CD14-positive monocyte (primary cell): ENCODE results near the gene PODXL. TPM values are rescaled to one million over a fixed set of nuclear protein-coding genes. Genes with fewer than 3 reads are reported as not detected.

ENCODE experiments used
- DNase-seq, 3 donors: peaks; one replicate each; pipeline ENCODE4 v3.0.0-alpha.2; 2011 to 2022
- H2AFZ ChIP-seq: 2 replicates; pipeline ENCODE4 v1.6.0; 2012; ENCODE audit warnings: mild to moderate bottlenecking, low read depth, low read length, inconsistent platforms; ENCODE audit not compliant: insufficient read depth, poor library complexity, severe bottlenecking
- H3K27ac ChIP-seq, 2 donors: 1 replicate in 1 of 2; 2 replicates in 1 of 2; pipeline ENCODE4 v1.5.1; 2012 to 2013; ENCODE audit warnings: low read length in 2 of 2, control low read depth in 1 of 2, inconsistent platforms in 1 of 2, low read depth in 1 of 2, mild to moderate bottlenecking in 1 of 2
- H3K27me3 ChIP-seq, 2 donors: one replicate each; pipeline versions ENCODE4 v1.6.0 to v1.6.1; 2011 to 2013; ENCODE audit warnings: low read length in 2 of 2; ENCODE audit not compliant: control insufficient read depth in 2 of 2, insufficient read depth in 2 of 2
- H3K36me3 ChIP-seq, 2 donors: replicated peaks in 1 of 2; 1 replicate in 1 of 2; 2 replicates in 1 of 2; pipeline versions ENCODE4 v1.5.1 to v1.6.1; 2012 to 2013; ENCODE audit warnings: low read length in 2 of 2, control low read depth in 1 of 2, inconsistent platforms in 1 of 2, mild to moderate bottlenecking in 1 of 2; ENCODE audit not compliant: insufficient read depth in 2 of 2, control insufficient read depth in 1 of 2
- H3K4me1 ChIP-seq, 2 donors: 1 replicate in 1 of 2; 2 replicates in 1 of 2; pipeline versions ENCODE4 v1.5.1 to v1.6.1; 2012 to 2013; ENCODE audit warnings: low read length in 2 of 2, control low read depth in 1 of 2, inconsistent platforms in 1 of 2, mild to moderate bottlenecking in 1 of 2, moderate library complexity in 1 of 2; ENCODE audit not compliant: insufficient read depth in 2 of 2, control insufficient read depth in 1 of 2
- H3K4me2 ChIP-seq: replicated peaks from 2 replicates; pipeline ENCODE3; 2012; ENCODE audit warnings: low read length, moderate library complexity, mild to moderate bottlenecking; ENCODE audit not compliant: poor library complexity, severe bottlenecking; ENCODE audit errors: extremely low read depth
- H3K4me3 ChIP-seq, 3 experiments: fragments of 200-600 bp in 1 of 3; sonication (generic) in 1 of 3; replicated peaks in 1 of 3; 1 replicate in 2 of 3; 2 replicates in 1 of 3; pipeline ENCODE4 v1.5.1; 2011 to 2013; ENCODE audit warnings: low read length in 3 of 3, mild to moderate bottlenecking in 3 of 3, control low read depth in 2 of 3, low read depth in 2 of 3, inconsistent platforms in 1 of 3, moderate library complexity in 1 of 3
- H3K79me2 ChIP-seq: 2 replicates; pipeline ENCODE4 v1.6.0; 2012; ENCODE audit warnings: mild to moderate bottlenecking, control low read depth, inconsistent platforms, low read length, moderate library complexity; ENCODE audit not compliant: insufficient read depth
- H3K9ac ChIP-seq: 2 replicates; pipeline ENCODE4 v1.6.0; 2017; ENCODE audit warnings: low read length, mild to moderate bottlenecking; ENCODE audit not compliant: insufficient read depth, poor library complexity, severe bottlenecking
- H3K9me3 ChIP-seq, 2 donors: replicated peaks in 1 of 2; 1 replicate in 1 of 2; 2 replicates in 1 of 2; pipeline versions ENCODE4 v1.5.1 to v1.6.1; 2012 to 2013; ENCODE audit warnings: low read length in 2 of 2, control low read depth in 1 of 2; ENCODE audit not compliant: control insufficient read depth in 1 of 2, insufficient read depth in 1 of 2
- H4K20me1 ChIP-seq: 2 replicates; pipeline ENCODE4 v1.6.0; 2012; ENCODE audit warnings: mild to moderate bottlenecking, low read length, control low read depth, moderate library complexity; ENCODE audit not compliant: insufficient read depth
- H3K27ac Mint-ChIP-seq, 7 donors: one replicate each; pipeline ENCODE4 v1.8.0; 2020; ENCODE audit warnings: mild to moderate bottlenecking in 7 of 7, mixed read lengths in 7 of 7, moderate library complexity in 6 of 7, inconsistent platforms in 2 of 7
- H3K27me3 Mint-ChIP-seq, 3 donors: one replicate each; pipeline ENCODE4 v1.8.0; 2021 to 2022; ENCODE audit warnings: low read depth in 3 of 3, mild to moderate bottlenecking in 3 of 3, mixed read lengths in 3 of 3, moderate library complexity in 3 of 3, inconsistent platforms in 1 of 3
- H3K36me3 Mint-ChIP-seq, 2 donors: one replicate each; pipeline ENCODE4 v1.8.0; 2020; ENCODE audit warnings: mixed read lengths in 2 of 2, inconsistent platforms in 1 of 2, mild to moderate bottlenecking in 1 of 2
- H3K4me1 Mint-ChIP-seq: one replicate; pipeline ENCODE4 v1.8.0; 2020; ENCODE audit warnings: mild to moderate bottlenecking, mixed read lengths
- H3K4me3 Mint-ChIP-seq, 2 donors: one replicate each; pipeline ENCODE4 v1.8.0; 2020; ENCODE audit warnings: mild to moderate bottlenecking in 2 of 2, mixed read lengths in 2 of 2, moderate library complexity in 1 of 2
- H3K9me3 Mint-ChIP-seq, 7 donors: one replicate each; pipeline ENCODE4 v1.8.0; 2020 to 2022; ENCODE audit warnings: mixed read lengths in 7 of 7, mild to moderate bottlenecking in 6 of 7, moderate library complexity in 6 of 7, inconsistent platforms in 2 of 7
- CTCF ChIP-seq: fragments of 200-600 bp; IDR thresholded peaks from one replicate; pipeline ENCODE4 v1.8.0; 2022; ENCODE audit warnings: antibody characterized with exemption, mild to moderate bottlenecking
- WGBS: methylation state at CpG from one replicate; pipeline ENCODE4 v1.1.5; 2013; ENCODE audit warnings: missing lambda C conversion rate; ENCODE audit not compliant: insufficient coverage; 5-methylcytosine and 5-hydroxymethylcytosine counted together
- intact Hi-C, 2 donors: fragments of 100-400 bp; cut with micrococcal nuclease; formaldehyde crosslinking; loops; one replicate each; pipeline versions ENCODE4 v1.15.0 to v1.15.1; 2023
- polyA plus RNA-seq, 3 donors: library from polyadenylated mRNA; depleted of rRNA in 1 of 3; unstranded in 2 of 3; stranded (reverse) in 1 of 3; fragments of 300-500 nt in 2 of 3; fragments of >200 nt in 1 of 3; fragmentation: Illumina TruSeq in 2 of 3; gene quantifications; 1 replicate in 2 of 3; 2 replicates in 1 of 3; pipeline ENCODE4 v1.2.3, GENCODE V29; 2012 to 2021

Gene PODXL
- polyA plus RNA-seq, 3 donors: 0.20 to 0.25 TPM; not detected in 1

GRCh38 chr7:131604841-131605279, 48.4 kb upstream of the PODXL start:
- DNase-seq: no peak
- 58% methylated on average over 6 of the region's 7 CpGs for WGBS
- H3K27ac Mint-ChIP-seq: no peak overlapping the region
- Histone ChIP-seq H3K4me3 (no peak overlapping the region), H3K27me3 (peaks cover 0 to 15% of the 10 kb centered on the region in 2 donors), H3K9me3 (no peaks in the 10 kb centered on the region), H2AFZ (no peak overlapping the region), H3K36me3 (no peaks in the 10 kb centered on the region), H3K27ac (no peak overlapping the region), H3K79me2 (no peaks in the 10 kb centered on the region), H4K20me1 (no peaks in the 10 kb centered on the region), H3K9ac (no peak overlapping the region), H3K4me2 (no peak overlapping the region), H3K4me1 (no peaks in the 10 kb centered on the region)
- peaks cover 2% of the 10 kb centered on the region for H3K4me1 Mint-ChIP-seq
- no peak for TF ChIP-seq CTCF
- intact Hi-C loops: no loop called here
- H3K27me3 Mint-ChIP-seq: peaks cover 22 to 29% (median 29%) of the 10 kb centered on the region in 3 donors
- no peak overlapping the region for H3K4me3 Mint-ChIP-seq
- H3K36me3 Mint-ChIP-seq: no peaks in the 10 kb centered on the region
- H3K9me3 Mint-ChIP-seq: peaks cover 0 to 2% (median 0%) of the 10 kb centered on the region in 7 donors

GRCh38 chr7:131603932-131604331, 47.5 kb upstream of the PODXL start:
- no peaks in the 10 kb centered on the region for H4K20me1 ChIP-seq
- WGBS: 80% methylated on average over 1 of the region's 2 CpGs
- no peaks in the 10 kb centered on the region for H3K36me3 ChIP-seq
- Mint-ChIP-seq H3K4me1 (peaks cover 2% of the 10 kb centered on the region), H3K27me3 (peaks cover 22 to 29% (median 27%) of the 10 kb centered on the region in 3 donors), H3K36me3 (no peaks in the 10 kb centered on the region), H3K4me3 (no peak overlapping the region), H3K9me3 (peaks cover 0 to 2% (median 0%) of the 10 kb centered on the region in 7 donors), H3K27ac (no peak overlapping the region)
- intact Hi-C loops: no loop called here
- H3K4me3 ChIP-seq: no peak overlapping the region
- no peak overlapping the region for H3K4me2 ChIP-seq
- peaks cover 0 to 15% of the 10 kb centered on the region in 2 donors for H3K27me3 ChIP-seq
- no peak overlapping the region for H3K27ac ChIP-seq
- no peak for DNase-seq
- no peaks in the 10 kb centered on the region for H3K79me2 ChIP-seq
- no peak for TF ChIP-seq CTCF
- H3K9ac ChIP-seq: no peak overlapping the region
- H2AFZ ChIP-seq: no peak overlapping the region
- no peaks in the 10 kb centered on the region for H3K4me1 ChIP-seq
- H3K9me3 ChIP-seq: no peaks in the 10 kb centered on the region
